Gastroesophageal sphincter (tissue), 3 donors: ENCODE measurements around the gene TPMT.

Experiments used
- EP300 ChIP-seq: sonication (generic); formaldehyde crosslinking; IDR thresholded peaks from one replicate; pipeline ENCODE4 v1.6.1; 2017; ENCODE audit warnings: antibody characterized with exemption, mild to moderate bottlenecking
- POLR2AphosphoS5 ChIP-seq: sonication (generic); formaldehyde crosslinking; IDR thresholded peaks from one replicate; pipeline ENCODE4 v1.6.1; 2017; ENCODE audit warnings: antibody characterized with exemption
- TF ChIP-seq, protein P1 (sequence below), 4 experiments: fragments of 200-600 bp in 2 of 4; fragments of 450-650 bp in 2 of 4; sonication (generic) in 1 of 4; IDR thresholded peaks; one replicate each; pipeline ENCODE4 v1.5.1; 2017 to 2019; ENCODE audit warnings: antibody characterized with exemption in 4 of 4, mild to moderate bottlenecking in 2 of 4, moderate library complexity in 2 of 4

DNA sequence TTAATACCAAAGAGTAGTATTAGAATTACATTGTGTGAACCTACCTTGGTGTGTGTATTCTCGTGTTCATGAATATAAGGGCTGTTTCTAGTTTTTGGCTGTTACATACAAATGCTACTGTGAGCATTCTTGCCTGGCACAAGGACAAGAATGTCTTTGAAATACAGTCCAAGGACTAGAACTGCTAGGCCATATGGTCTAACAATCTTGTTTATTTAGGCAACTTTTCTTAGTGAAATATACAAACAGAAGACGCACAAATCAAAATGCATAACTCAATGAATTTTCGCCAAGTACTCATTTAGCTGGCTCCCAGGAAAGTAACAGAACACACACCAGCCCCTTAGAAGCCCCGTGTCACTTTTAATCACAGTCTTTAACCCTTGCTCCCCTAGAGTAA, 28.9 kb upstream of the TPMT start:
- TF ChIP-seq, protein P1, sequence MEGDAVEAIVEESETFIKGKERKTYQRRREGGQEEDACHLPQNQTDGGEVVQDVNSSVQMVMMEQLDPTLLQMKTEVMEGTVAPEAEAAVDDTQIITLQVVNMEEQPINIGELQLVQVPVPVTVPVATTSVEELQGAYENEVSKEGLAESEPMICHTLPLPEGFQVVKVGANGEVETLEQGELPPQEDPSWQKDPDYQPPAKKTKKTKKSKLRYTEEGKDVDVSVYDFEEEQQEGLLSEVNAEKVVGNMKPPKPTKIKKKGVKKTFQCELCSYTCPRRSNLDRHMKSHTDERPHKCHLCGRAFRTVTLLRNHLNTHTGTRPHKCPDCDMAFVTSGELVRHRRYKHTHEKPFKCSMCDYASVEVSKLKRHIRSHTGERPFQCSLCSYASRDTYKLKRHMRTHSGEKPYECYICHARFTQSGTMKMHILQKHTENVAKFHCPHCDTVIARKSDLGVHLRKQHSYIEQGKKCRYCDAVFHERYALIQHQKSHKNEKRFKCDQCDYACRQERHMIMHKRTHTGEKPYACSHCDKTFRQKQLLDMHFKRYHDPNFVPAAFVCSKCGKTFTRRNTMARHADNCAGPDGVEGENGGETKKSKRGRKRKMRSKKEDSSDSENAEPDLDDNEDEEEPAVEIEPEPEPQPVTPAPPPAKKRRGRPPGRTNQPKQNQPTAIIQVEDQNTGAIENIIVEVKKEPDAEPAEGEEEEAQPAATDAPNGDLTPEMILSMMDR (IDR thresholded peaks at IDR 0.05) = no peak
- TF ChIP-seq POLR2AphosphoS5 = no peak
- no peak for TF ChIP-seq EP300
